Heart right ventricle (tissue), 16 donors: ENCODE measurements around the gene PDHA1. TPM values are rescaled to one million over a fixed set of nuclear protein-coding genes. Genes with fewer than 3 reads are reported as not detected.

ENCODE experiments used
- ATAC-seq, 8 donors: fragments of 200-7000 bp; cut with Tn5 transposase; one replicate each; pipeline ENCODE4 v1.9.1; 2020; ENCODE audit warnings: mild to moderate bottlenecking in 8 of 8, moderate library complexity in 8 of 8, moderate number of reproducible peaks in 1 of 8
- DNase-seq, 2 donors: peaks; one replicate each; pipeline ENCODE4 v3.0.0-alpha.2; 2020
- H3K27ac ChIP-seq, 10 donors: fragments of 200-600 bp; sonication (generic) in 2 of 10; one replicate each; pipeline versions ENCODE4 v1.5.0 to v1.8.0; 2020 to 2022; ENCODE audit warnings: mild to moderate bottlenecking in 3 of 10
- H3K27me3 ChIP-seq, 7 donors: fragments of 200-600 bp; one replicate each; pipeline ENCODE4 v1.8.0; 2021 to 2022; ENCODE audit warnings: mild to moderate bottlenecking in 2 of 7
- H3K36me3 ChIP-seq, 9 donors: fragments of 200-600 bp; sonication (generic) in 1 of 9; one replicate each; pipeline versions ENCODE4 v1.5.0 to v1.8.0; 2020 to 2022; ENCODE audit warnings: mild to moderate bottlenecking in 2 of 9
- H3K4me1 ChIP-seq, 9 donors: fragments of 200-600 bp; sonication (generic) in 1 of 9; one replicate each; pipeline versions ENCODE4 v1.5.0 to v1.8.0; 2020 to 2022; ENCODE audit warnings: mild to moderate bottlenecking in 4 of 9
- H3K4me3 ChIP-seq, 10 donors: fragments of 200-600 bp; sonication (generic) in 2 of 10; one replicate each; pipeline versions ENCODE4 v1.5.0 to v1.8.0; 2020 to 2022; ENCODE audit warnings: mild to moderate bottlenecking in 7 of 10, moderate library complexity in 2 of 10
- H3K9me3 ChIP-seq, 11 donors: fragments of 200-600 bp in 10 of 11; sonication (generic) in 2 of 11; one replicate each; pipeline versions ENCODE4 v1.5.0 to v1.8.0; 2013 to 2022; ENCODE audit warnings: mild to moderate bottlenecking in 2 of 11, control low read depth in 1 of 11, moderate library complexity in 1 of 11
- CTCF ChIP-seq, 9 donors: fragments of 200-600 bp; sonication (generic) in 2 of 9; IDR thresholded peaks; one replicate each; pipeline versions ENCODE4 v1.5.0 to v1.8.0; 2021 to 2022; ENCODE audit warnings: antibody characterized with exemption in 9 of 9, mild to moderate bottlenecking in 5 of 9, moderate library complexity in 1 of 9
- WGBS, 2 donors: extraction: QIAGEN DNeasy Blood & Tissue Kit; methylation state at CpG; one replicate each; pipeline ENCODE4 v1.1.7; 2013; ENCODE audit warnings: inconsistent platforms in 1 of 2; 5-methylcytosine and 5-hydroxymethylcytosine counted together
- intact Hi-C, 10 donors: fragments of 100-400 bp; cut with DNase I; formaldehyde crosslinking; loops; one replicate each; pipeline versions ENCODE4 v1.11.1 to v1.14.2; 2022
- polyA plus RNA-seq, 2 donors: library from polyadenylated mRNA; stranded (reverse); fragments of 200-250 nt; gene quantifications; one replicate each; pipeline ENCODE4 v1.2.3, GENCODE V29; 2013
- total RNA-seq, 10 donors: library from RNA; stranded (reverse); fragmentation: NEBNext Ultra II Directional in 3 of 10; extraction: Animal tissue kit (Norgen Biotek cat#: 25700) in 3 of 10; gene quantifications; one replicate each; pipeline versions ENCODE4 v1.2.1 to v1.2.4, GENCODE V29; 2021 to 2023
- donor health status: Arrhythmogenic right ventricular cardiomyopathy.
- donor health status: ischemic (EF 13 %, LVEDD 7.1; RV severe dilation, severe dysfunction).
- donor health status: healthy with polysubstance abuse.
- donor health status: DM: no; HTN: yes; CAD: no.
- donor health status: DM: no; HTN: no; CAD: no.
- donor health status: ischemic (EF 25% LVEDD 6.9; RV normal size, moderate dysfunction).
- donor health status: ischemic (EF 25% LVEDD 5.7; RV mildly dilated, moderate dysfunction).
- donor health status: healthy.
- donor health status: DM: yes; HTN: yes; CAD: no.
- donor health status: Ischemic cardiomyopathy.
- donor health status: ischemic (EF 35%, LVEDD 5.7; RV mildly dilated, moderate dysfunction).
- donor health status: nonischemic (EF 11% LVEDD 7.7; RV severe dilation, severe dysfunction).
- donor health status: DM: yes; HTN: yes; CAD: no.
- donor health status: PGD.
- donor health status: ischemic (EF 29% LVEDD 5.4; RV normal size, mild dysfunction).
- donor health status: nonischemic (EF 23%, LVEDD 6.1; RV moderate dilation, normal function).

PDHA1 gene
- total and polyA plus RNA-seq, 12 donors: 867 to 1,411 (median 1,050) TPM

- Histone ChIP-seq H3K4me3 (no peak overlapping the region), H3K27ac (no peak overlapping the region), H3K27me3 (peaks cover 0 to 12% (median 0%) of the 10 kb centered on the region in 7 donors), H3K36me3 (no peaks in the 10 kb centered on the region), H3K9me3 (peaks cover 0 to 6% (median 0%) of the 10 kb centered on the region in 11 donors), H3K4me1 (no peaks in the 10 kb centered on the region)
- no peak for TF ChIP-seq CTCF (IDR thresholded peaks at IDR 0.05)
- WGBS, 2 donors: 80 to 86% methylated on average over 8 of the region's 8 CpGs
- intact Hi-C loops: loop anchor here in 3 of 10 donors (10.0 kb wide), 2 partner anchors 126 to 146 kb away; partner anchors contain the start of gene MAP3K15 (in 1 of the 3)
- DNase-seq (no peak), ATAC-seq (no peak)
These were observed 45.0 kb downstream of the PDHA1 start for GRCh38 chrX:19388741-19389140.

- Histone ChIP-seq H3K4me1 (no peaks in the 10 kb centered on the region), H3K4me3 (no peak overlapping the region), H3K27me3 (peaks cover 0 to 12% (median 0%) of the 10 kb centered on the region in 7 donors), H3K36me3 (no peaks in the 10 kb centered on the region), H3K9me3 (peaks cover 0 to 6% (median 0%) of the 10 kb centered on the region in 11 donors), H3K27ac (no peak overlapping the region)
- DNase-seq (no peak), ATAC-seq (no peak)
- no peak for TF ChIP-seq CTCF (IDR thresholded peaks at IDR 0.05)
- intact Hi-C loops: loop anchor here in 3 of 10 donors (10.0 kb wide), 2 partner anchors 125 to 145 kb away; partner anchors contain the start of gene MAP3K15 (in 1 of the 3)
- 24 to 44% methylated on average over 4 of the region's 4 CpGs for WGBS, 2 donors
These were observed 45.6 kb downstream of the PDHA1 start for GRCh38 chrX:19389227-19389845.

- Histone ChIP-seq H3K36me3 (no peaks in the 10 kb centered on the region), H3K27ac (no peak overlapping the region), H3K9me3 (no peaks in the 10 kb centered on the region), H3K27me3 (peaks cover 0 to 12% (median 0%) of the 10 kb centered on the region in 7 donors), H3K4me1 (no peaks in the 10 kb centered on the region), H3K4me3 (no peak overlapping the region)
- 76 to 83% methylated on average over 12 of the region's 12 CpGs for WGBS, 2 donors
- no peak for TF ChIP-seq CTCF (IDR thresholded peaks at IDR 0.05)
- ATAC-seq (no peak), DNase-seq (no peak)
- intact Hi-C loops: no loop called here
These were observed 48.4 kb downstream of the PDHA1 start for GRCh38 chrX:19392078-19392477.

- H3K4me1 ChIP-seq: no peaks in the 10 kb centered on the region
- intact Hi-C loops: no loop called here
- H3K4me3 ChIP-seq: no peak overlapping the region
- no peaks in the 10 kb centered on the region for H3K36me3 ChIP-seq
- H3K9me3 ChIP-seq: no peaks in the 10 kb centered on the region
- ATAC-seq (no peak), DNase-seq (no peak)
- no peak overlapping the region for H3K27ac ChIP-seq
- no peak for TF ChIP-seq CTCF (IDR thresholded peaks at IDR 0.05)
- WGBS, 2 donors: 74 to 80% methylated on average over 4 of the region's 4 CpGs
- H3K27me3 ChIP-seq: peaks cover 0 to 8% (median 0%) of the 10 kb centered on the region in 7 donors
These were observed 49.0 kb downstream of the PDHA1 start for GRCh38 chrX:19392703-19393102.
